D341Med (cell line): ENCODE data around the gene FHIT.

ENCODE experiments used
- DNase-seq: peaks from one replicate; pipeline ENCODE4 v3.0.0; 2012; ENCODE audit warnings: low spot score

The FHIT gene

GRCh38 chr3:60839246-60839645 lies 412.0 kb downstream of the FHIT start:
- DNase-seq = peak; percentile 27

GRCh38 chr3:60835796-60836195 lies 415.5 kb downstream of the FHIT start:
- DNase-seq = no peak

- DNase-seq = no peak
Observed at GRCh38 chr3:60829058-60829457, 422.2 kb downstream of the FHIT start.

- DNase-seq = no peak
Observed at GRCh38 chr3:60827666-60828065, 423.6 kb downstream of the FHIT start.

- no peak for DNase-seq
Observed at GRCh38 chr3:60826511-60826910, 424.7 kb downstream of the FHIT start.

GRCh38 chr3:60812502-60812901 lies 438.8 kb downstream of the FHIT start:
- DNase-seq = no peak

- no peak for DNase-seq
Observed at GRCh38 chr3:60810881-60811280, 440.4 kb downstream of the FHIT start.

GRCh38 chr3:60809857-60810610 lies 441.2 kb downstream of the FHIT start:
- no peak for DNase-seq

GRCh38 chr3:60803216-60804173 lies 447.8 kb downstream of the FHIT start:
- no peak for DNase-seq

GRCh38 chr3:60801307-60801706 lies 449.9 kb downstream of the FHIT start:
- DNase-seq = no peak

- DNase-seq = no peak
Observed at GRCh38 chr3:60798456-60798855, 452.8 kb downstream of the FHIT start.

GRCh38 chr3:60792249-60792852 lies 458.9 kb downstream of the FHIT start:
- no peak for DNase-seq

- no peak for DNase-seq
Observed at GRCh38 chr3:60788185-60788584, 463.1 kb downstream of the FHIT start.

- DNase-seq = no peak
Observed at GRCh38 chr3:60781935-60782334, 469.3 kb downstream of the FHIT start.

GRCh38 chr3:60779637-60780036 lies 471.6 kb downstream of the FHIT start:
- DNase-seq = no peak

- no peak for DNase-seq
Observed at GRCh38 chr3:60775985-60776384, 475.3 kb downstream of the FHIT start.

GRCh38 chr3:60774617-60775016 lies 476.6 kb downstream of the FHIT start:
- no peak for DNase-seq

GRCh38 chr3:60772584-60772983 lies 478.7 kb downstream of the FHIT start:
- DNase-seq = no peak

- no peak for DNase-seq
Observed at GRCh38 chr3:60771766-60772165, 479.5 kb downstream of the FHIT start.

- no peak for DNase-seq
Observed at GRCh38 chr3:60770532-60770931, 480.7 kb downstream of the FHIT start.

- DNase-seq = no peak
Observed at GRCh38 chr3:60767536-60767935, 483.7 kb downstream of the FHIT start.

GRCh38 chr3:60765776-60766175 lies 485.5 kb downstream of the FHIT start:
- no peak for DNase-seq

- no peak for DNase-seq
Observed at GRCh38 chr3:60764870-60765269, 486.4 kb downstream of the FHIT start.
